Right hindlimb (tissue), 1 donor: ENCODE measurements around the gene RPRD2.

Experiments used
- DNase-seq: peaks from one replicate; pipeline ENCODE4 v3.0.0-alpha.2; 2018

Gene RPRD2

DNA sequence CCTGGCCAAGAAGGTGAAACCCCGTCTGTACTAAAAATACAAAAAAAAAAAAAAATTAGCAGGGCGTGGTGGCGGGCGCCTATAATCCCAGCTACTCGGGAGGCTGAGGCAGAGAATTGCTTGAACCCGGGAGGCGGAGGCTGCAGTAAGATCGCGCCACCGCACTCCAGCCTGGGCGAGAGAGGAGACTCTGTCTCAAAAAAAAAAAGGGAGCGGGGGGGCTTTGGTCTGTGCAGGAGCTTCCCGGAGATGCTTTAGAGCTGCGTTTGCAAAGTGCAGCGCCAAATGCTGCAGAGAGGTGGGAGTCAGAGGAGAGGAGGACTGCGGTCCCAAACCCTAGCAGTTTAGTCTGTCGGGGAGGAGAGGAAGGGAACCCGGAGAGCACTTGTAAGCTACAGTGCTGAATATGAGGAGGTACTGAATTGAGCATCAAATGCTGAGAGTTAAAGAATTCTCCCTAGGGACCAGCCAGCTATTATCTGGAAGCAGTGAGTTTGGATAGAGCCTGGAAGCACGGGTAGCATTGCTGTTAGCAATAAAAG is 152.2 kb downstream of the RPRD2 start:
- no peak for DNase-seq

GRCh38 chr1:150516616-150517015 is 152.7 kb downstream of the RPRD2 start:
- DNase-seq = no peak

- DNase-seq = no peak
Measured at GRCh38 chr1:150521196-150521968, 157.4 kb downstream of the RPRD2 start.

DNA sequence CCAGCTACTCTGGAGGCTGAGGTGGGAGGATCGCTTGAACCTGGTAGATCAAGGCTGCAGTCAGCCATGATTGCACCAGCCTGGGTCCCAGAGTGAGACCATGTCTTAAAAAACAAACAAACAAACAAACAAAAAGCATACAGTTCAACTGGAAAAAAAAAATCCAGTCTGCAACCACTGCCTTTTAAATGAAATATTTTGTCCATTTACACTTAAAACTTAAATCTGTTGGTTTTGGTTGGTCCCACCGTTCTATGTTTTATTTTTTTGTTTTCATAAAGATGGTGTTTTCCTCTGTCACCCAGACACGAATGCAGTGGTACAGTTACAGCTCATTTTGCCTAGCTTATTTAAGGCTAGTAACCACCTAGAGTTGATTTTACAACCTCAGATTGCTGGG is 161.4 kb downstream of the RPRD2 start:
- DNase-seq = no peak
